Activated T-helper 2 cell treated with anti-CD3 and anti-CD28 coated beads, Interferon-gamma antibody, Interleukin-2, Interleukin-4, amounts not matched to agents 10 μg/mL and 5 μg/mL and 100 μg/mL, durations not matched to agents 14 hours and 24 hours and 36 hours (primary cell): ENCODE measurements around the gene SERINC4. TPM values are rescaled to one million over a fixed set of nuclear protein-coding genes. Genes with fewer than 3 reads are reported as not detected.
A peak's percentile ranks its signal among the peaks of the same experiment; 100 is the strongest.

Experiments used
- DNase-seq: peaks from one replicate; pipeline ENCODE4 v3.0.0; 2021; ENCODE audit warnings: low spot score
- H3K27ac Mint-ChIP-seq: one replicate; pipeline ENCODE4 v1.8.0; 2021; ENCODE audit warnings: mixed read lengths
- H3K27me3 Mint-ChIP-seq: one replicate; pipeline ENCODE4 v1.8.0; 2021; ENCODE audit warnings: low read depth, mixed read lengths
- H3K36me3 Mint-ChIP-seq: one replicate; pipeline ENCODE4 v1.8.0; 2021; ENCODE audit warnings: low read depth, mixed read lengths
- H3K4me1 Mint-ChIP-seq: one replicate; pipeline ENCODE4 v1.8.0; 2021; ENCODE audit warnings: low read depth, mixed read lengths
- H3K4me3 Mint-ChIP-seq: one replicate; pipeline ENCODE4 v1.8.0; 2021; ENCODE audit warnings: low read depth, mild to moderate bottlenecking, moderate library complexity, mixed read lengths
- H3K9me3 Mint-ChIP-seq: one replicate; pipeline ENCODE4 v1.8.0; 2021; ENCODE audit warnings: mixed read lengths
- intact Hi-C: fragments of 100-400 bp; cut with micrococcal nuclease; formaldehyde crosslinking; loops from one replicate; pipeline ENCODE4 v1.15.1; 2023
- total RNA-seq: library from RNA; stranded (reverse); gene quantifications from 2 replicates; pipeline ENCODE4 v1.2.3, GENCODE V29; 2022

Gene SERINC4
- total RNA-seq, 1 donor from 2014 or later: 0.57 TPM

DNA sequence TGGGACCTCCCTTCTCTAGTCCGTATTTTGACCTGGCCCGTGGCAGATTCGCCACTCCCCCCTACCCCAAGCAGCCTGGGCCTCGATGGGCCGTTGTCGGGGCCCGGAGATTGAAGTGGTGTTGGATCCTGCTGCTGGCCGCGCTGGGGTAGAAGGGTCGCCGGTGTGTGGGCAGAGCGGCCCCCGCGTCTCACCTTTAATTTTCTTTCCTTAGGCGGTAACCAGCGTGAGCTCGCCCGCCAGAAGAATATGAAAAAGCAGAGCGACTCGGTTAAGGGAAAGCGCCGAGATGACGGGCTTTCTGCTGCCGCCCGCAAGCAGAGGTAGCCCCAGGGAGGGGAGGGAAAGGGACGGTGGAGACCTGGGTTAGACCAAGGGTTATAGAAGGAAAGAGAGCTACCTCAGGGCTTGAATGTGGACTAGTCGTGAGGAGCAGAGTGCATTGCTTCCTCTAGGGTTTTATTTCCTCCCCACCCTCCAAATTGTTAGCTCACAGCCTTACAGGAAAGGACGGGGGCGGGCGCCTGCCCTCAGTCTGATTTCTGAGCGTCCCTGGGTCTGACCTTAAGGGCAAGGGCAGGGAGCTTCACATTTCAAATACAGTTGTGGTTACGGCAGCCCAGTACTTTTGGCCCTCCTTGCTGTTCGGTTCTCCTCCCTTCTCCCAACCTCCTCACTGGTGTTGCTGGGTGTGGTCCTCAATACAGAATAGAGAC, 7.1 kb downstream of the SERINC4 start:
- peaks cover 53% of the 10 kb centered on the region for H3K36me3 Mint-ChIP-seq
- no peaks in the 10 kb centered on the region for H3K9me3 Mint-ChIP-seq
- peak overlapping the region; percentile 97 for H3K4me3 Mint-ChIP-seq
- H3K27me3 Mint-ChIP-seq: no peaks in the 10 kb centered on the region
- DNase-seq: peak; percentile 24
- intact Hi-C loops: loop anchor here (1.0 to 2.0 kb wide), 4 partner anchors 7 to 44 kb away; partner anchors contain the start of genes ELL3, HYPK, MFAP1 and SERINC4
- peaks cover 25% of the 10 kb centered on the region for H3K4me1 Mint-ChIP-seq
- H3K27ac Mint-ChIP-seq: peak overlapping the region; percentile 97

DNA sequence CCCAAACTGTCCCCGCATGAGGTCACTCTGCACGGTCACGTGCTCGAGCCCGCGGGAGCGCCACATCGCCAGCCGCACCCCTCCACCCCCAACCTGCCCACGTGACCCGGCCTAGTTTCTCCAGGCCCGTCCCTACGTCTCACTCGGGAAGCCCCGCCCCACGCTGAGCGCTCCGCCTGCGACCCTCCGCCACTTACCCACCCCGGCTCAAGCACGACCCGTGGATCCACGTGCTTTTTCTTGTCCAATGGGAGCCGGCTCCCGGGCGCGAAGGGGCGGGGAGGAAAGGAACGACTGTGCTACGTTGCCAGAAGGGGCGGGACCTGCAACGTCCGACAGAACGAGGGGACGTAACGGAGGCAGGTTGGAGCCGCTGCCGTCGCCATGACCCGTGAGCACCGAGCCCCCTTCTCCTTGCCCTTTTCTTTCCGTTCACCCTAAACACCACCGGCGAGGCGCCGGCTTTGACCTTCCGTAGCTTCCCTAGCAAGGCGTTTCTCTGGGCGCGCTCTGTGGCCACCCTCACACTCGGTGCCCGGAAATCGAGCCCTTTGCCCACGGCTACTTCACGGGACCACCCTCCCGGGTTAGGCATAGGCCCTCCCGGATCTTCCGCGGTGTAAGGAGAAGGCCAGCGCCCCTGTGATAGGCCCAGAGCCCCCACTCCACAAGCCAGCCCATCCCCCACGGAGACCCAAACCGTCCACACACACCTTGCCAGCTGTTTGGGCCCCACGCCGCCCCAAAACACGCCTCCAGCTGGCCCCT, 7.8 kb downstream of the SERINC4 start, which contains the start of gene SERF2:
SERF2 (plus strand) TSS at position 328 of the 768 bp plus-strand sequence; CDS start at position 385, 57 bp downstream.
- peak; percentile 99 for DNase-seq
- intact Hi-C loops: loop anchor here (1.0 to 2.0 kb wide), 4 partner anchors 8 to 43 kb away; partner anchors contain the start of genes ELL3, HYPK, MFAP1 and SERINC4
- H3K9me3 Mint-ChIP-seq: no peaks in the 10 kb centered on the region
- H3K4me3 Mint-ChIP-seq: peak within 1 kb of the TSS; percentile 97
- H3K4me1 Mint-ChIP-seq: peaks cover 25% of the 10 kb centered on the region
- peaks cover 49% of the 10 kb centered on the region for H3K36me3 Mint-ChIP-seq
- H3K27me3 Mint-ChIP-seq: no peaks in the 10 kb centered on the region
- peak within 1 kb of the TSS; percentile 97 for H3K27ac Mint-ChIP-seq

DNA sequence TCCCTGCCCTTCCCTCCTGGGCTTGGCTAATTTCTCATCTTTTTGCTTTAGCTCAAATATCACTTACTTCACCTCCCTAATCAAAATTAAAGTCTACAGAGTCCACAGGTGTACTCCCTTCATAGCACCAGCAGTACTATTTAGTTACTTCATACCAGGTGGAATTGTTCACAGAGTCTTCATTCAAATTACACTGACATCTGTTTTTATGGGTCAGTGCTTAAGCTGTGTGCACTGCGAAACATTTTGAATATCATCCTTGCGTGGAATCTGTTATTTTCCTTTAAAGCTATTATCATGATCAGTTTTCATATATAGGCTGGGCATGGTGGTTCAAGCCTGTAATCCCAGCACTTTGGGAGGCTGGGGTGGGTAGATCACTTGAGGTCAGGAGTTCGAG, 10.6 kb downstream of the SERINC4 start:
- DNase-seq: no peak
- Mint-ChIP-seq H3K36me3 (peaks cover 22% of the 10 kb centered on the region), H3K27me3 (no peaks in the 10 kb centered on the region), H3K4me3 (no peak overlapping the region), H3K4me1 (peaks cover 16% of the 10 kb centered on the region), H3K27ac (no peak overlapping the region), H3K9me3 (no peaks in the 10 kb centered on the region)
- intact Hi-C loops: no loop called here

DNA sequence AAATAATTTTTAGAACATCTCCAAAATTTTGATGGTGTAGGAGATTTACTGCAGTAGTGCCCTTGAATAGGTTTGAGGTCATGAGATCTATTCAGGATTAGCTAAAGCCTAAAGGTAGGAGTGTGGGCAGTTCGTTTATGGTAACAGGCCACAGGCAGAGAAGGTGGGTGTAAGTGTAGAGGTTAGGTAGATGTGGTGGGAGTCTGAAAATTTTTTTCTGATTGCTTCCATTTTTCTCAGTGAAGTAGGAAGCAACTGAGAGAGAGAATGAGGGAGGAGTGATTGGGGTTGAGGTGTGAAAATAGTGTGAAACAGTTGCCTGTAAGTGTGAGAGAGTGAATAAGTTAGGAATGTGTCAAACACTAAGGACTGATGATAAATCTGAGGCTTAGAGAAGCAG, 21.0 kb downstream of the SERINC4 start:
- DNase-seq: no peak
- H3K4me3 Mint-ChIP-seq: no peak overlapping the region
- no peaks in the 10 kb centered on the region for H3K36me3 Mint-ChIP-seq
- no peak overlapping the region for H3K27ac Mint-ChIP-seq
- H3K4me1 Mint-ChIP-seq: peaks cover 7% of the 10 kb centered on the region
- H3K27me3 Mint-ChIP-seq: peaks cover 12% of the 10 kb centered on the region
- intact Hi-C loops: no loop called here
- no peaks in the 10 kb centered on the region for H3K9me3 Mint-ChIP-seq

DNA sequence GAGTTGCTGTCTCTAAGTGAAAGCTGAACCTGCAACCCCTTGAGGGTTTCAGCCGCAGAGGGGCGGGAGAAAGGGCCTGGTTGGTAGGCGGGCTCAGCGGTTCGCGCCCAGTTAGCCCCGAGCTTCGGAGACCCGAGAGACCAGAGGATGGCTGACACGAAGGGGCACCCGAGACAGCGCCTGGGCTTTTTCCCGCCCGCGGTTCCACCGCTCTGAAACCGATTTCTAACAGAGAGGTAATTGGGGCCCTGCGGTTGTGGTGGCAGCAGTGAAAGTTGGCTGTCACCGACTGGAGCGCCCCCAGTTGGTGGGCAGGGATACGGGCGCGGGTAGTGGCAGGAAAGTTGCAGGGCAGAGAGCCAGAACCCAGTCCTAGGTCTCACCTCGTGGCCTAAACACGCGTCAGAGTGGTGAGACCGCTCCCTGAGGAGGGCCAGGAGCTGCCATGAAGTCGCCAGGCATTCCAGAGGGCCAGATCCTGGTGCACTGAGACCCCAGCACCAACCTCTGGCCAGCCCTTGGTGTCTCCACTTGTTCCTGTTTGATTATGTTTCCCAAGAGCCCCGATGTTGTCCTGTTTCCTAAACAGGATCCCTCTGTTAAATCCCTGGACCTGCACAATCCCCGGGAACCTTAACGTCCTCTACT, 22.6 kb downstream of the SERINC4 start:
- H3K9me3 Mint-ChIP-seq: no peaks in the 10 kb centered on the region
- H3K4me3 Mint-ChIP-seq: peak overlapping the region; percentile 83
- peaks cover 12% of the 10 kb centered on the region for H3K36me3 Mint-ChIP-seq
- peaks cover 7% of the 10 kb centered on the region for H3K4me1 Mint-ChIP-seq
- H3K27me3 Mint-ChIP-seq: peaks cover 12% of the 10 kb centered on the region
- intact Hi-C loops: loop anchor here (1.0 to 2.0 kb wide), 3 partner anchors 15 to 47 kb away; partner anchors contain the start of genes MFAP1 and SERF2
- peak; percentile 79 for DNase-seq
- H3K27ac Mint-ChIP-seq: peak overlapping the region; percentile 83

DNA sequence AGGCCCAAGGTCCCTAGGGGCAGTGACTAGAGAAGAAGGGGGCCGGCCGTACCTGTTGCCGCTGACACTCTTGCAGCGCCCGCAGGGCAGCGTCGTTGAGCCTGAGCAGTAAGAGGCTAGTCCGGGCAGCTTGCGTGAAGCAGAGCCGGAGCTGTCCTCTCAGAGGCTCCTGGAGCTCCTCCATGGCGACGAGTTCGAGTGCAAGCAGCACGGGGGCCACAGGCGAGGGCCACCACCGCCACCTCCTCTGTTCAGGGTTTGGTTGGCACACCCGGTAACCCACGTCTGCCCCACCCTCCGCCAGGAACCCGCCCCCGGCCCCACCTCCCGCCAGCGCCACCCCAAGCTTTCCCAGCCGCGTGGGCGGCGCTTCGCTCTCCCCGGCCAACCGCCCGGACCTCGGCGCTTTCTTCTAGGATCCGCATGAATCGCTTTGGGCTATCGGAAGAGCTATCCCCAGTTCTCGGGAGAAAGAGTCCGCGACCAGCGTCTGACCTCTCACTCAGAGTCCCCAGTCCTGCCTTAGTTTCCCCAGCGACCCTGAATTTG, 23.2 kb downstream of the SERINC4 start, which contains the start of gene ELL3:
ELL3 (minus strand) TSS at position 249 of the 549 bp plus-strand sequence; CDS start at position 184, 65 bp downstream.
- H3K4me3 Mint-ChIP-seq: peak within 1 kb of the TSS; percentile 83
- intact Hi-C loops: loop anchor here (1.0 to 2.0 kb wide), 3 partner anchors 16 to 48 kb away; partner anchors contain the start of genes MFAP1 and SERF2
- no peaks in the 10 kb centered on the region for H3K9me3 Mint-ChIP-seq
- H3K27ac Mint-ChIP-seq: peak within 1 kb of the TSS; percentile 83
- peaks cover 18% of the 10 kb centered on the region for H3K36me3 Mint-ChIP-seq
- H3K4me1 Mint-ChIP-seq: peaks cover 7% of the 10 kb centered on the region
- DNase-seq: peak; percentile 68
- H3K27me3 Mint-ChIP-seq: peaks cover 9% of the 10 kb centered on the region

DNA sequence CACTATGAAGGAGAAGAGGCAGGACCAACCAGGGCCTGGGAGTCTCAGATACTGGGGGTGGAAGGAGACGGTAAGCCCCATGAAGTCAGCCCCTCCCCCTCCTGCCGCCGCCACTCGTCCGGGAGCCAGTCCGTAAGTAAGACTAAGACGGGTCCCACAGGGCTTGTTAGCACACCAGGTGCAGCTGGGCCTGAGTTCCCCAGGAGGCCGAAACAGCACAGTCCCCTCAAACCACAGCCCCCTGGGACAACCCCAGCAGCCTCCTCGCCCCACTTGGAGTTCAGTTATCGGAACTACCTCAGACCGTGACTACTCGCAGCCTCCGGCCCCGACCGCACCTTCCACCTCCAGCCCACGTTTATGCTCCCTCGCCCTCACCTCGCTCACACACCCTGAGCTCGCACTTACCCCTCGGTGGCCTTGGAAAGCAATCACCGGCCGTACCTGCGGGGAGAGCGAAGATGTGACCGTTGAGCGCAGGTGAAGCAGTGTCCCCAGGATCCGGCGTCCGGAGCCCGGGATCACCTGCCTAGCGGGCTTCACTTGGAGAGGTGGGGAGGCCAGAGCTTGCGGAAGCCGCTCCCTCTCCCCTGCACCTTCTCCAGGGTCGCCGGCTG, 23.8 kb downstream of the SERINC4 start:
- Mint-ChIP-seq H3K4me1 (peaks cover 7% of the 10 kb centered on the region), H3K4me3 (peak overlapping the region; percentile 83), H3K36me3 (peaks cover 22% of the 10 kb centered on the region), H3K27ac (no peak overlapping the region), H3K27me3 (peaks cover 9% of the 10 kb centered on the region), H3K9me3 (no peaks in the 10 kb centered on the region)
- intact Hi-C loops: loop anchor here (2.0 kb wide), 2 partner anchors 17 to 25 kb away; partner anchors contain the start of gene SERF2
- DNase-seq: no peak

DNA sequence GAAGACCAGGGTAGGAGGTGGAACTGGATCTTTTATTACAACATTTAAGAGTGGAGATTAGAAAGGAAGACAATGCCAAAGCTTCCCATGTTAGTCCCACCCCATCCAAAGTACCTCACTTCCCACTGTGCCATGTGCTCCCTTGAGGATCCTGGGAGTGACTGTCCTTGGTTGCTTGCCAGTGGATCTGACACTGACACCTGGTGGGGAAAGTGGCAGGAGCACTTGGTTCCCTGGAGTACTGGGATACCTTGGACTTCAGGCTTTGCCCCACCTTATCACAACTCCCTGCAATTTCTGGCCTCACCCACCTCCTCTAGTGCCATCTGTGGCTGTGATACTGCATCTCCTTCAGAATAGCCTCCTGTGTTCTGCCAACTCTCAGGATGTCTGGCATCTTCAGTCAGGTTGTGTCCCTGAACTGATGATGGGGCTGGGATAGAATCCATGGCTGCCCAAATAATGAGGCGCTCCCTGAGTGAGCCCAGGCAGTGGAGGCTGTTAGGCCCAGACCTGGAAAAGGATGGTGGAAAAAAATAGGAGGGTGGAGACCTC, 24.5 kb downstream of the SERINC4 start:
- H3K27me3 Mint-ChIP-seq: peaks cover 5% of the 10 kb centered on the region
- H3K9me3 Mint-ChIP-seq: no peaks in the 10 kb centered on the region
- DNase-seq: no peak
- no peak overlapping the region for H3K27ac Mint-ChIP-seq
- peaks cover 29% of the 10 kb centered on the region for H3K36me3 Mint-ChIP-seq
- peaks cover 7% of the 10 kb centered on the region for H3K4me1 Mint-ChIP-seq
- H3K4me3 Mint-ChIP-seq: no peak overlapping the region
- intact Hi-C loops: no loop called here

DNA sequence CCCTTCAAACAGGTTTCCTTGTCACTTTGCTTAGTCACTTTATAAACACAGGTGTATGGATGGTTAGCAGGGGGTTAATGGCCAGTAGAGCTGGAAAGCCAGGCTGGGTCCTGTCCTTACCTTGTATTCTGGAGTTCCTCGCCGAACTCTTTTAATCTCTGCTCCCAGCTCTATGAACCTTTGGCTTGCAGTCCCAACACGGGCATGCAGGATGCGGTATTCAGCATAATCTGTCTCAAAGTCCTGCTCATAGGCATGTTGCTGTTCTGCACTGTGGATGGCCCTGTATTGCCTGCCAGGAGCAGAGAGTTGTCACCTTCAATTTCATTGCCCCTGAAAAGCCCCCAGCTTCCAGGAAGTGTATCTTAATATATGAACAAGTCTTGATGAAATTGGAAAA, 26.0 kb downstream of the SERINC4 start:
- Mint-ChIP-seq H3K4me3 (no peak overlapping the region), H3K27me3 (peaks cover 2% of the 10 kb centered on the region), H3K4me1 (peaks cover 6% of the 10 kb centered on the region), H3K36me3 (peaks cover 43% of the 10 kb centered on the region), H3K27ac (no peak overlapping the region), H3K9me3 (no peaks in the 10 kb centered on the region)
- no peak for DNase-seq
- intact Hi-C loops: no loop called here

DNA sequence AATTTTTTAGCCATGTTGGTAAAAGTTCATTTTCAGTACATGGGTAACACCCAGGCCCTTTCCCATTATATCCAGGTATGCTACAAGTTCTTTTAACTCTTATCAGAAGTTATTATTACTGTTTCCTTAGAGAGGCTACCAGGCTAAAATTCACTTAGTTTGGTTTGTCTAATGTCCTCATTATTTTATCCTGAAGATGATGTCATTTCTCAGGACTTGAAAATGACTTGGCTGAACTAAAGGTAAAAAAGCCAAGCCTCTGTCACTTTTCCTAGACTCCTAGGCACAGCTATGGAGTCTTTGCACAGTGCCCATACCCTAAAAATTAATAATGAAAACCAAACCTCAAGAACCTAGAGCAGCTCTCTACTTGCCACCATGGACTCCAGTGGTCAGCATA, 27.4 kb downstream of the SERINC4 start:
- H3K9me3 Mint-ChIP-seq: no peaks in the 10 kb centered on the region
- DNase-seq: no peak
- no peak overlapping the region for H3K27ac Mint-ChIP-seq
- no peak overlapping the region for H3K4me3 Mint-ChIP-seq
- H3K4me1 Mint-ChIP-seq: peaks cover 2% of the 10 kb centered on the region
- intact Hi-C loops: no loop called here
- peaks cover 56% of the 10 kb centered on the region for H3K36me3 Mint-ChIP-seq
- no peaks in the 10 kb centered on the region for H3K27me3 Mint-ChIP-seq

DNA sequence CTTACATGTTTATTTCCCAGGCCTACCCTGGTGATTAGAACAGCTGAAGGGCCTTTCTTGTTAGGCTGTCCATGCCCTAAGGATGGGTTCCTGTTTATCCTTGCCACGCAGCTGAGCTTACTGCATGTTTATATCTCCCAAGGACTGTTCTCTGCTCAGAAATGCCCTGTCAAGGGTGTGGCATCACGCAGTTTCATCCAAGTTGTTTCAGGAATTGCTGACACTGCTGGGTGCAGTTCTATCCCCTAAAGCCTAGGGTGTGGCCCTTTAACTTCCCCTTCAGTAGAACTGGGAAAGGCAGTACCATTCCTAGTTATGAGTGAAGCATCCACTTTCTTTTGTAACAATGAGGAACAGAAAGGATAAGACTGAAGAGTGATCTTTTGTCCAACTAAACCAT, 28.2 kb downstream of the SERINC4 start:
- no peak overlapping the region for H3K27ac Mint-ChIP-seq
- no peak overlapping the region for H3K4me3 Mint-ChIP-seq
- no peak for DNase-seq
- H3K4me1 Mint-ChIP-seq: no peaks in the 10 kb centered on the region
- intact Hi-C loops: loop anchor here (2.0 kb wide), 1 partner anchor 19 kb away; no protein-coding TSS in a partner anchor
- peaks cover 58% of the 10 kb centered on the region for H3K36me3 Mint-ChIP-seq
- no peaks in the 10 kb centered on the region for H3K27me3 Mint-ChIP-seq
- H3K9me3 Mint-ChIP-seq: no peaks in the 10 kb centered on the region
